ENCODE data around the gene IFNA16.
"Not testable (repeated sequence)": the region's sequence is repeated elsewhere in the genome, so short reads cannot be mapped to it uniquely, and the experiment has no call there.

Gene IFNA16

DNA sequence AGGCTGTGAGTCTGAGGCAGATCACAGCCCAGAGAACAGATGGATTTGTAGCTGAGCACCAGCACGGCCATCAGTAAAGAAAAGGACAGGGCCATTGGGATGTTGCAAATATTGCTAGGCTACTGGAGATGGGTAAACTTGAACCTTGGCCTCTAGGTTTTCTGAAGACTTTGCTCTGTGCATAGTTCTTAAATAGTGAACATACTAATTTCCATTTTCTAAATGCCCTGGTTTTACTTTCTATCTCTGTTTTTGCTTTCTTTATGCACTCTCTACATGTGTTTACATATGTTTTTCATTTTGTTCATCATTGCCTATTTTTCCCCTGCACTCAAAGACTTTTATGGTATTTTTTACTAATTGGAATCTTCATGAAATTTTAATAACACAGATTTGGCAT lies at the start of gene IFNA16:
Gene IFNA16, minus strand, starts transcription at position 101 of the 400 bp plus-strand sequence. Its CDS starts 6 bp downstream, at position 95.
- not testable (repeated sequence) for H3K27me3 Mint-ChIP-seq (ENCODE audit: low read depth); H3K4me3 Mint-ChIP-seq; H3K36me3 Mint-ChIP-seq (ENCODE audit: low read depth); H3K9me3 Mint-ChIP-seq; H3K27ac Mint-ChIP-seq; H3K4me1 Mint-ChIP-seq

GRCh38 chr9:21265421-21266189 lies 48.5 kb upstream of the IFNA16 start:
- H3K27me3 Mint-ChIP-seq (ENCODE audit: low read depth) = peaks cover 38% of the 10 kb centered on the region
- H3K4me1 Mint-ChIP-seq = peaks cover 8% of the 10 kb centered on the region
- peaks cover 2% of the 10 kb centered on the region for H3K9me3 Mint-ChIP-seq
- no peak overlapping the region for H3K4me3 Mint-ChIP-seq
- H3K27ac Mint-ChIP-seq = no peak overlapping the region
- TF ChIP-seq CTCF (IDR thresholded peaks at IDR 0.05; ENCODE audit: unreplicated experiment in 3 of 3) = no peak
- no peaks in the 10 kb centered on the region for H3K36me3 Mint-ChIP-seq (ENCODE audit: low read depth)

DNA sequence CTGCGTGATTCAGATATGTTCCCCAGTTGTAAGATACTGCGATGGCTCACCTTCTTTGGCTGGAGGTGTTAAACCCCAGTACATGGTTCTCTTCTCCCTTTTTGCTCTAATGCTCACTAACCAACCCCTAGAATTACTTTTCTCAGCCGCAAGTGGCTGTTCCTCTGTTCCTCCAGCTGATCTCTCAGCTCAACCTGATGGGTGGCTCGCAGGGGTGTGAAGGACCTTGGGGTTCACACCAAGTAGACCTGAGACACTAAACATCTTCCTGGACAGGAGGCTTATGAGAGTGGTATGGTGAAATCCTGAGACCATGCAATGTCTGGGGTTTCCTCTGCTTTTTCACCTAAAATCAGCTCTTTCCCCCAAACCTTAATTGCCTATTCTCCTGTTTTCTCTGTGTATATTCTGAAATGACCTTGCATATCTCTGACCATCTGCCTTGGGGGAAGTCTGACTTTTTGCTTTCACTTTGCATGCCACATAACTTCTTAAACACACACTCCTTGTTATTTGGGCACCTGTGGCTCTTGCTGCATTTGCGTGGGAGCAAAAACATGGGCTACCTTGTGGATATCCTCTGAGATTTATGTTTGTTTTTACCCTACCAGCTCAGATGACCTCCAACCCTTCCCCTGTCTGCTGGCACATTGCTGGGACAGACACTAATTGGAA lies 38.6 kb upstream of the IFNA16 start:
- no peak for TF ChIP-seq CTCF (IDR thresholded peaks at IDR 0.05; ENCODE audit: unreplicated experiment in 3 of 3)
- Mint-ChIP-seq H3K27ac (no peak overlapping the region), H3K4me3 (no peak overlapping the region), H3K27me3 (ENCODE audit: low read depth) (peaks cover 18% of the 10 kb centered on the region), H3K9me3 (no peaks in the 10 kb centered on the region), H3K36me3 (ENCODE audit: low read depth) (no peaks in the 10 kb centered on the region), H3K4me1 (peaks cover 4% of the 10 kb centered on the region)

- peak; percentile 53 to 61 (median 54) for TF ChIP-seq CTCF (IDR thresholded peaks at IDR 0.05; ENCODE audit: unreplicated experiment in 3 of 3)
- Mint-ChIP-seq H3K27me3 (ENCODE audit: low read depth) (peaks cover 18% of the 10 kb centered on the region), H3K9me3 (peaks cover 2% of the 10 kb centered on the region), H3K27ac (no peak overlapping the region), H3K4me3 (no peak overlapping the region), H3K36me3 (ENCODE audit: low read depth) (no peaks in the 10 kb centered on the region), H3K4me1 (peaks cover 4% of the 10 kb centered on the region)
Measured at GRCh38 chr9:21252721-21253547, 35.8 kb upstream of the IFNA16 start.

DNA sequence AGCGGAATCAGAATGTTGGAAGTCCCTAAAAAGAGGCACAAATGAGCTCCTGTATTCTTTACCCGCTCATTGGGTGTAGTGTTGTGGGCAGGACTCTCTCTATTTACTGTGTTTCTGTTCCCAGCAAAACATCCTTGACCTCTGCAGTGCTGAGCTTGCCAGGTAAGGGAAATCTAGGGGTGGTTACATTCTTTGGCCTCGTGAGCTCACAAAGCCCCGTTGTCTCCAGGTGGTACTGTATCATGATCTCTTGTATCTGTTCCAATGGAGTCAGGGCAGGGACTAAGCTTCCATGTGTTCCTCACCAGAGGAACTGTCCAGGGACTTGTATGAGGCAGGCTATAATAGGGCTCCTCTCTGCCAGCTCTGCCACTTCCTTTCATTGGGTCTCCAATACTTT lies 34.5 kb upstream of the IFNA16 start:
- peaks cover 4% of the 10 kb centered on the region for H3K4me1 Mint-ChIP-seq
- H3K27me3 Mint-ChIP-seq (ENCODE audit: low read depth) = peaks cover 17% of the 10 kb centered on the region
- no peak overlapping the region for H3K4me3 Mint-ChIP-seq
- peaks cover 2% of the 10 kb centered on the region for H3K9me3 Mint-ChIP-seq
- no peak for TF ChIP-seq CTCF (IDR thresholded peaks at IDR 0.05; ENCODE audit: unreplicated experiment in 3 of 3)
- H3K27ac Mint-ChIP-seq = no peak overlapping the region
- no peaks in the 10 kb centered on the region for H3K36me3 Mint-ChIP-seq (ENCODE audit: low read depth)

- H3K27ac Mint-ChIP-seq = no peak overlapping the region
- TF ChIP-seq CTCF (IDR thresholded peaks at IDR 0.05; ENCODE audit: unreplicated experiment in 3 of 3) = no peak
- H3K4me3 Mint-ChIP-seq = no peak overlapping the region
- peaks cover 13% of the 10 kb centered on the region for H3K27me3 Mint-ChIP-seq (ENCODE audit: low read depth)
- peaks cover 4% of the 10 kb centered on the region for H3K4me1 Mint-ChIP-seq
- H3K9me3 Mint-ChIP-seq = peaks cover 2% of the 10 kb centered on the region
- no peaks in the 10 kb centered on the region for H3K36me3 Mint-ChIP-seq (ENCODE audit: low read depth)
Measured at GRCh38 chr9:21251190-21251589, 34.1 kb upstream of the IFNA16 start.
